RKO (cell line): Measurements from ENCODE around the gene GCFC2.
A peak's percentile ranks its signal among the peaks of the same experiment; 100 is the strongest.
"Not testable (repeated sequence)": the region's sequence is repeated elsewhere in the genome, so short reads cannot be mapped to it uniquely, and the experiment has no call there.

Experiments used
- DNase-seq: peaks from one replicate; pipeline ENCODE4 v3.0.0-alpha.2; 2016; ENCODE audit warnings: low spot score

The GCFC2 gene

DNA sequence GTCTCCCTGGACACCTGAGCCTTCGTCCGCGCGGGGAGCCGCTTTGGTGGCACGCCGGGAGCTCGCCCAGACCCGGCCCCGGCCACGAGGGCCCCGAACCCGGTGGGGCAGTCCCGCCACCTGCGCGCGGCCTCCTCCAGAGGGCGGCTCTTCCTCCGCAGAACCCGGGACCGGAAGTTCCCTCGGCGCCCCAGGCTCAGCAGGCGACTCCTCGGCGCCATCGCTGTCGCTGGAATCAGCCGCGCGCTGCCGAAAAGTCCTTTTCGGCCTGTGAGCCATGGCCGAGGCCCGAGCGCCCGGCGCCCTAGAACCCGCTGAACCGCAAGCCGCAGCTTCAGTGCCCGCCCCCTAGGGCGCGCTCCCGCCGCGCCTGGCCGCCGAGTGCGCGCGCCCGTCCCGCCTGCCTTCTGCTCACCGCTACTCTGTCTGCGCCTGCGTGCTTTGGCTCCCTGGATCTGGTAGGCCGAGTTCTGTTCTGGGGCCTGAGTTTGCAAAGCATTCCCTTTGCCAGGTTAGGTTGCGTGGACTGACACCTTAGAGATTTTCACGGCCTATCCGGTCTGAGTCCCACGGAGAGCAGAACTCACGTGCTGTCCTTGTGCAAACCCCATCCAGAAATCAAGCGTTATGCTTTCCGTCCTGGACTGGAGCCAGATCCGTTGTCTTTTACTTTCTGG is at the start of gene GCFC2:
Gene GCFC2 (minus strand): TSS at position 339 of the 677 bp plus-strand sequence. CDS start 60 bp downstream, at position 279.
- DNase-seq, result peak; percentile 92

DNA sequence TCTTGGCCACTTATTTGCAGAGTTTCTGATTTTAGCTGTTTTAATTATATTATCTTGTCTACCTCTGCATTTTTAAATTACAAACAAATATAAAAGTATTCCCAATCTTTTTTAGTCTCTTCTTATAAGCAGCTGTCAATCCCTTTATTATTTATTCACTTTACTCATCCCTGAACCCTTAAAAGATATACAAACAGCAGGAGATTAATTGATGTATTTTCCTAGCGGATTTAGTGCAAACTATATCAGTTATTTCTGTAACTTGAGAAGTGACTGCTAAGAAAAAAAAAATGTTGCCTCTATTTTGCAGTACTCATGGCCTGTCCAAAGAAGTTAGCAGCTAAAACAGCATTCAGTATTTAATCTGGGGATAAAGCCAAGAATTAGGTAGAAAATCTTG is 42.1 kb upstream of the GCFC2 start:
- no peak for DNase-seq

DNA sequence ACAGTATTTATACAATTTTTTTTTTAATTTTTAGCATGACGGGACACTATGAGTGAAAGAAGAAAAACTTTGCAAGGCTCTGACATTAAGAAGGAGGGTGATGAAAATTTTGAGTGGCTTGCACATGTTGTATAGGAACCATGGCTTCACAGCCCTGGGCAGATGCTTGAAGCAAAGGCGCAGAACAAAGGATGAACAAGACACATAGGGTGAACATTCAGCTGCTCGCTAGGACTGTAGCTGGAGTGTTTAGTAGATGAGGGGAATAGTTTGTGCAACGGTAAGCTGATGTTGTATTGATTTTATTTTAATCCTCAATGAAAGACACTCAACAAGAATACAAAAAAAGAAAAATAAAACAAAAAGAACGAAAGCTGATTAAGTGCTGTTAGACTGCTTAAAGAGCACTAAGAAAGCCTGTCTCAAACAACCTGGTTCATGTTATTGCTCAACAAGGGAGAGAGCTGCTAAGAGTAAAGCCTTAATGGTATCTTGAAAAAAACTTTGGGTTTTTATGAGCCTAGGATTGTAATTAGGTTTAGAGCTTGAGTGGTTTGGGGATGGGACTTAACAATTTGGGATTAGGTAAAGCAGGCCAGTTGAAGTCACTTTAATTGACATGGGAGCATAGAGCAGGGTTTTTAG is 41.2 kb upstream of the GCFC2 start:
- no peak for DNase-seq

GRCh38 chr2:75751360-75751759 is 40.6 kb upstream of the GCFC2 start:
- no peak for DNase-seq

DNA sequence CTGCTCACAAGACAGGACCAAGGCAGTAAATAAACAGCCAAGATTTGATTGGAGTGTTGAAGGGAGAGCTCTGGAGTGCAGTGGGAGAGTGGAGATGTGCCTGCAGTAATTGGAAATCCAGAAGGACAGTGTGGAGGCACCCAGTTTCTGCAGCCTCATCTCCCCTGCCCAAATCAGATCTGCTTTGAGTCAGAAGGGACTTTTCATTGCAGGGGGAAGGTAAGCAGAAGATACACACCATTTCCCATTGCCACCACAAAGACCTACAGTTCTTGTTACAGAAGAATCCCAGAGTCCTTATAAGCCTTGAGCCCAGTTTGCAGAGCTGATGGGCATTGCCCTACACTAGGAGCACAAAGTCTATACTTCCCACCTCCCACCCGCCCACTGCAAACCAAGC is 27.2 kb upstream of the GCFC2 start:
- DNase-seq, result no peak

DNA sequence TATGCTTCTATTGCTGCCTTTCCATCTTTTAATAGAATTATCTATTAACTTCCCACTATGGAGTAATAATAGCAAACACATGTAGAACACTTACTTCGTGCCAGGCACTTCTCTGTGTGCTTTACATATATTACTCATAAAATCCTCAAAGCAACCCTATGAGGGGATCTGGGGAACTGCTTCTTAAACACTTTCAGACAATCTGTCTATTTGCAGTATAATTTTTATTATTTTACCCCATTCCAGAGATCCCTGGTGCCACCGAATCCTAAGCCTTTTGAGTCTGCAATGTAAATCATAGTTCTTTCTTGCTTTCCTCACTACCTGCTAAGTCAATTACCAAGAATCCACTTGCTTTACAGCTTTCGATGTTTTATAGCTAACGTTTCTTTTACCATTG is 25.6 kb upstream of the GCFC2 start:
- DNase-seq, result no peak

DNA sequence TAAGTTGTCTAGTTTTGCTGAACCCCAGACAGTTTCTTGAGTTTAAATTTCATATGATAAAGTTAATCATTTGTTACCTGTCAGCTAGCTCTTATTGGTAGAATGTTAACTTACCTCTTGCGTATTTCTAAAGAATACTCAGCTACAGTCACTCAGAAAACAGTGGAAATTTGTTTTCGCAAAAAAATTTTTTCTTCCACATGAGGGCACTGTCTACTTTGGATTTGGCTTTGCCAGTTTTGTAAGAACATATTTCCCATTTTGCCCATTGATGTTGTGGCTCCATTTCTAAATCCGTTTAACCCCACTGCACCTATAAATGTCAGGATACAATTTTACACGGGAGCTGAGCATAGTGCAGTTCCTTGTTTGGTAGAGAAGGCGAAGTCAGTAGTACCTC is 19.1 kb upstream of the GCFC2 start:
- DNase-seq, result peak; percentile 22

DNA sequence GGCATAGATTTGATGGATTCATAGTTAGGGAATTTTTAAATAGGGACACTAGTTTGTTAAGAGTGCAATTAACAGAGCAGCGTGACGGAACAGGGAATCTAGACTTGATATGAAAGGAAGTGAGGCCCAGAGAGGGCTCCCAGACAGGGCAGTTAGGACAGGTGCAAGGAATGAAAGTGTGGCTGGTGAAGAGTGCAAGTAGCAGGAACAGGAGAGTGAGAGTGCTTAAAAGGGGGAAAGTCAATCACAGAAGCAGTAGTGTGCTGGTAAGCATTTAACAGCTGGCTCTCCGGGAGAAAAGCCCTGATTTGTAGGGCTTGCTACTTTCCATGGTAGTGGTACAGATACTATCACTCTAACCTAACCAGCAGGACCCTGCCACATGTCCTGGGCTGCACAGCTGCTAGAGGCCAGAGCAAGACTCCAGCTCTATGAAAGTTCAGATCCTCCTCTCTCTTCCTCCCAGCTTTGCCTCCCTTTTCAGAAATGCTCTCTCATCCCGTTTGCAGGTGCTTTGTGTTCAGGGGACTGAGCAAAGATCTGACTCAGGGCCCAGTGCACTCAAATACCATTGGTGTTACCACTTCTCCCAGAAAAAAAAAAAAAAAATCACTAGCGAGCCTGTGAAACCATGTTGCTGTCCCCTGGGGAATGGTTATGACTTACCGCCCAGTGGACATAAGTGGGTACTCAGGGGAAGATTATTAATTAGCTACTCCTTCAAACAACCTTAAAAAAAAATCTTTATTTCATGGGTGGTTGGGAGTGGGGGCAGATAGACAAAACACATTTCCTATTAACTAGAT is 18.1 kb upstream of the GCFC2 start:
- DNase-seq, result no peak

DNA sequence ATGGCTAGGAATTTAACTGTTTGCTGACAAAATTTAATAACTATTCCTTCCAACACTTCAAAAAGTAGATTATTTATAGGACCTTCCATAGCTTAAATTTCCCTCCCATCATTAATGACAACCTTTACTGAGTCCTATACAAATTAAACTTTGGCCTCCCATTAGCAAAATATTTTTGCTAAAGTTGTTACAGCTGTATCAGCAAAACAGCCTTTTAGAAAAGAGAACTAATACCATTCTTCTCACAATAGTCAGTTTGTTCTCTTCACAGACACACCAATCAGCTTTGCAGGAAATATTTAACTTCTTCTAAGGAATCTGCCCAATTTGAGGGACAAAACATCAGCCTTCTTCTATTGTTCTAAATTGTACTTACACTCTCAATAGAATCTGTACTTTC is 12.0 kb upstream of the GCFC2 start:
- no peak for DNase-seq

- no peak for DNase-seq
Measured at GRCh38 chr2:75720525-75720924, 9.8 kb upstream of the GCFC2 start.

DNA sequence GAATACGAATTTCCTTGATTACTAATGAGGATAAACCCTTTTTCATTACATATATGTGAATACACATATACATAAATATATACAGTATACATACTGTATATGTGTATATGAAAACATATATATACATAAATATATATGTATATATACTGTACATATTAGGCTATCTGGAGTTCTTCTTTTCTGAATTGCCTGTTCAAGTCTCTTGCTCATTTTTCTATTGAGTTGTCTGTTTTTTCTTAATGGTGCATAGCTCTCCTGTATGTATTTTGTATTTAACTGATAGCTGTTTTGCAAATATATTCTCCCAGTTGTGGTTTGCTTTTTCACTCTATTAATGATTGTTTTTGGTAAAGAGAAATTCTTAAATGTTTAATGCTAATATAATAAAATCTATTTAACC is 8.9 kb upstream of the GCFC2 start:
- no peak for DNase-seq

DNA sequence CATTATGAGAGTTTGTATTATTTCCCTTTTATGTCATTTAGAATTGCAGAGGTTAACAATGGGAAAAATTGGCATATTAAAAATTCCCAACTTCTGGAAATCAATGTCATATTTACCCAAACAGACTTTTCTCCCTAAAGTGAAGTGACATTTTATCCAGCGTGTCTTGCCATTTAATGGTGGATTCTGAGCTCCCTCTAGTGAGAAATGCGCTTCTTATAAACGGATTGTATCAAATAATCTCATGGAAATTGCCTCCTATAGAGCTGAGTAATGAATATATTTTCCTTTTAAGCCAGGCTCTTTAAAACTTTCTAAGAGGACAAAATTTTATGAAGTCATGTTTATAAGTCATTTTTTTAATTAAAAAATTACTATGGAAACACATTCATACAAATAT is 5.7 kb upstream of the GCFC2 start:
- peak; percentile 14 for DNase-seq

DNA sequence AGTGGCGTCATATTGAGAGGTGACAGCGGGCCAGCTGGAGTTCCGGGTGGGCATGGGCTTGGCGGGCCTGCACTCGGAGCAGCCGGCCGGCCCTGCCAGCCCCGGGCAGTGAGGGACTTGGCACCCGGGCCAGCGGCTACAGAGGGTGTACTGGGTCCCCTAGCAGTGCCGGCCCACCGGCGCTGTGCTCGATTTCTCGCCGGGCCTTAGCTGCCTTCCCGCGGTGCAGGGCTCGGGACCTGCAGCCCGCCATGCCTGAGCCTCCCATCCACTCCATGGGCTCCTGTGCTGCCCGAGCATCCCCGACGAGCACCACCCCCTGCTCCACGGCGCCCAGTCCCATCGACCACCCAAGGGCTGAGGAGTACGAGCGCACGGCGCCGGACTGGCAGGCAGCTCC is 875 bp upstream of the GCFC2 start:
- not testable (repeated sequence) for DNase-seq

DNA sequence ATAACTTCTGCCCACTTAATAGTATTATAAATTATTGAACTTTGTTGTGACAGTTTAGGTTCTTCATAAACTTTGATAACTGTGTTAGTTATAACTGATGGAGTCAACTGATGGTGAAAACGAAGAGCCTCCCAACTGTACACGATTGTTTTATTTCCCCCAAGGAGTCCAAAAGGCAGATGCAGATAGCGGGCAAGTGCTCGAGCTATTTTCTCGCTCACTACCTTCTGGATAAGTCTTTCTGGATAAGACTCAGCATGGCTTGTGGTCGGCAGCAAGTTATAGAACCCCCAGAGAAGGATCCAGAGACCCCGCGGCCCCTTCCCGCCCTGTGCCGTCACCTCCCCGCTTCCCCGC is 517 bp downstream of the GCFC2 start:
- DNase-seq, result peak; percentile 66

DNA sequence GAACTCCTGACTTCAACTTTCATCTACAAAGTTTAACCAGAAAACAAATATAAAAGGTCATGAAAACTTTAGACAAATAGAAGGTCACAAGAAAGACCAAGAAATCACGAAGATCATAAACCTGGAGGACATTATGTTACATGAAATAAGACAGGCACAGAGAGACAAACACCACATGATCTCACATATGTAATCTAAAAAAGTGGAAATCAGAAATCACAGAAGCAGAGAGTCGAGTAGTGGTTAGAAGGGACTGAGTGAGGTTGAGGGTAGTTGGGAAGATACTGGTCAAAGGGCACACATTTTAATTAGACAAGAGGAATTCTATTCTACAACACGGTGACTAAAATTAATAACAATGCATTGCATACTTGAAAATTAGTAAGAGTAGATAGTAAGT is 1.4 kb downstream of the GCFC2 start:
- DNase-seq, result peak; percentile 55

GRCh38 chr2:75707901-75708300 is 2.8 kb downstream of the GCFC2 start:
- DNase-seq, result peak; percentile 61

- no peak for DNase-seq
Measured at GRCh38 chr2:75705921-75706320, 4.8 kb downstream of the GCFC2 start.

- no peak for DNase-seq
Measured at GRCh38 chr2:75703589-75704287, 7.0 kb downstream of the GCFC2 start.

- DNase-seq, result no peak
Measured at GRCh38 chr2:75702593-75702992, 8.1 kb downstream of the GCFC2 start.

- peak; percentile 24 for DNase-seq
Measured at GRCh38 chr2:75698918-75699317, 11.8 kb downstream of the GCFC2 start.

DNA sequence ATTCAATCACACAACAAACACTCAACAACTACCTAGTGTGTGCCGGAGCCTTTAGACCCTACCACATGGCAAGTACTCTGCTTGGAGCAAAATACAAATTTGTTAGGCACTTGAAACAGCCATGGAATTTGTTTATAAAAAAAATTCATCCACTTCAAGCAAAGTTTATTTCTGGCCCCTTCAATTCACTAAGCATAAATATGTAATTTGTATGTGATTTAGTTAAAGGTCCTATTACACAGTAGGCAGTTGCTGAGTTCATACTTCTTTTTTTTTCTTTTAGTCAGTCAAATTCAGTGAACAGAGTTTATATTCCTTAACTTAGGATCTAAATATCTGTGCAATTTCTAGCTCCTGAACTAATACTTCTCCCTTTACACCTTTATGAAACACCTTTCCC is 22.5 kb downstream of the GCFC2 start:
- no peak for DNase-seq

DNA sequence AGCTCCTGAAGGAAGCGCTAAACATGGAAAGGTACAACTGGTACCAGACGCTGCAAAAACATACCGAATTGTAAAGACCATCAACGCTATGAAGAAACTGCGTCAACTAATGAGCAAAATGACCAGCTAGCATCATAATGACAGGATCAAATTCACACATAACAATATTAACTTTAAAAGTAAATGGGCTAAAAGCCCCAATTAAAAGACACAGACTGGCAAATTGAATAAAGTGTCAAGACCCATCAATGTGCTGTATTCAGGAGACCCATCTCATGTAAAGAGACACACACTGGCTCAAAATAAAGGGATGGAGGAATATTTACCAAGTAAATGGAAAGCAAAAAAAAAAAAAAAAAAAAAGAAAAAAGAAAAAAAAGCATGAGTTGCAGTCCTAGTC is 27.3 kb downstream of the GCFC2 start:
- not testable (repeated sequence) for DNase-seq

DNA sequence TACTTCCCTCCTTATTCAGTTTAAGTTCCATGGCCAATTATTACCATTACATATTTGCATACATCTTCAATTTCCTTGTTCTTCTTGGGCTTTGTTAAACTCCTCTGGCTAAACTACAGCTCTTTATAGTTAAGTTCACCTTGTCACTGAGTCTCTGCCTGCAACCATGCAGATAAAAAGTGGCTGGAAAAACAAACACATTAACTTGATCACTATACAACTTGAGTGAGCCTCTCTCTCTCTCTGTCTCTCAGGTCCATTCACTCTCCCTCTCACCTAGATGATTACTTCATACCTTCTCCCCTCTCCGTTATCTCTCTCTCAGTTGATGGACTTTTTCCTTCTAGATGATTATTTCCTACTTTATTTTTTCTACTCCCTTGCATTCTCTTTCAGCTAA is 30.3 kb downstream of the GCFC2 start:
- DNase-seq, result no peak
